HFFc6 (cell line): ENCODE results near the gene ACOT4. TPM values are rescaled to one million over a fixed set of nuclear protein-coding genes. Genes with fewer than 3 reads are reported as not detected.

ENCODE experiments used
- DNase-seq: peaks from one replicate; pipeline ENCODE4 v3.0.0-alpha.2; 2018
- H3K27ac Mint-ChIP-seq: 2 replicates; pipeline ENCODE4 v1.8.0; 2020; ENCODE audit warnings: mild to moderate bottlenecking, mixed read lengths
- H3K27me3 Mint-ChIP-seq: 2 replicates; pipeline ENCODE4 v1.8.0; 2021; ENCODE audit warnings: mild to moderate bottlenecking, moderate library complexity, mixed read lengths; ENCODE audit not compliant: insufficient read depth
- H3K36me3 Mint-ChIP-seq: 2 replicates; pipeline ENCODE4 v1.8.0; 2021; ENCODE audit warnings: low read depth, mixed read lengths
- H3K4me1 Mint-ChIP-seq: 2 replicates; pipeline ENCODE4 v1.8.0; 2020; ENCODE audit warnings: low read depth, mixed read lengths
- H3K4me3 Mint-ChIP-seq: 2 replicates; pipeline ENCODE4 v1.8.0; 2020; ENCODE audit warnings: mild to moderate bottlenecking, moderate library complexity, mixed read lengths
- H3K9me3 Mint-ChIP-seq: 2 replicates; pipeline ENCODE4 v1.8.0; 2020; ENCODE audit warnings: mild to moderate bottlenecking, mixed read lengths
- CTCF ChIP-seq: fragments of 200-600 bp; sonication (generic); IDR thresholded peaks from 2 replicates; pipeline ENCODE4 v1.5.0; 2021; ENCODE audit warnings: antibody characterized with exemption, mild to moderate bottlenecking
- total RNA-seq, 6 experiments: library from RNA; stranded (reverse); fragmentation: NEBNext Ultra II Directional; extraction: Animal tissue kit (Norgen Biotek cat#: 25700); gene quantifications; 2 replicates in 1 of 6; 3 replicates in 5 of 6; pipeline ENCODE4 v1.2.3, GENCODE V29; 2021

ACOT4 gene
- total RNA-seq, 6 experiments from 2014 or later = not detected

GRCh38 chr14:73612339-73613045 lies 20.8 kb downstream of the ACOT4 start, which contains the start of gene ACOT6:
Gene ACOT6 (plus strand): TSS chr14:73612517. CDS start chr14:73612572, 55 bp downstream.
- H3K4me1 Mint-ChIP-seq = no peaks in the 10 kb centered on the region; the same call in 1 of the 2 replicates
- H3K9me3 Mint-ChIP-seq = peaks cover 5% of the 10 kb centered on the region
- H3K27ac Mint-ChIP-seq = no peak within 1 kb of the TSS
- H3K36me3 Mint-ChIP-seq = no peaks in the 10 kb centered on the region; the same call in 1 of the 2 replicates
- TF ChIP-seq CTCF = no peak
- peaks cover 13% of the 10 kb centered on the region for H3K27me3 Mint-ChIP-seq
- H3K4me3 Mint-ChIP-seq = peak within 1 kb of the TSS; percentile 86
- DNase-seq = peak; percentile 26

- no peak for DNase-seq
- TF ChIP-seq CTCF = no peak
- peaks cover 5% of the 10 kb centered on the region for H3K9me3 Mint-ChIP-seq
- no peak overlapping the region for H3K27ac Mint-ChIP-seq
- peaks cover 12% of the 10 kb centered on the region for H3K27me3 Mint-ChIP-seq
- H3K4me1 Mint-ChIP-seq = no peaks in the 10 kb centered on the region; the same call in 1 of the 2 replicates
- peak overlapping the region; percentile 86 for H3K4me3 Mint-ChIP-seq
- no peaks in the 10 kb centered on the region; the same call in 1 of the 2 replicates for H3K36me3 Mint-ChIP-seq
These were observed 21.3 kb downstream of the ACOT4 start for GRCh38 chr14:73613046-73613383.

- no peak overlapping the region for H3K27ac Mint-ChIP-seq
- peaks cover 7% of the 10 kb centered on the region for H3K27me3 Mint-ChIP-seq
- H3K9me3 Mint-ChIP-seq = peaks cover 5% of the 10 kb centered on the region; the same call in 1 of the 2 replicates
- H3K36me3 Mint-ChIP-seq = no peaks in the 10 kb centered on the region; the same call in 1 of the 2 replicates
- no peak for TF ChIP-seq CTCF
- no peak for DNase-seq
- peak overlapping the region; percentile 86; the same call in 1 of the 2 replicates for H3K4me3 Mint-ChIP-seq
- no peaks in the 10 kb centered on the region; the same call in 1 of the 2 replicates for H3K4me1 Mint-ChIP-seq
These were observed 21.8 kb downstream of the ACOT4 start for GRCh38 chr14:73613419-73613963.

- no peak for TF ChIP-seq CTCF
- no peaks in the 10 kb centered on the region for H3K9me3 Mint-ChIP-seq
- no peak overlapping the region for H3K4me3 Mint-ChIP-seq
- H3K27me3 Mint-ChIP-seq = peaks cover 15% of the 10 kb centered on the region
- H3K27ac Mint-ChIP-seq = no peak overlapping the region
- no peaks in the 10 kb centered on the region for H3K36me3 Mint-ChIP-seq
- H3K4me1 Mint-ChIP-seq = no peaks in the 10 kb centered on the region; the same call in 1 of the 2 replicates
- DNase-seq = no peak
These were observed 25.2 kb downstream of the ACOT4 start for GRCh38 chr14:73616831-73617230.

GRCh38 chr14:73619524-73619923 lies 27.9 kb downstream of the ACOT4 start:
- H3K9me3 Mint-ChIP-seq = no peaks in the 10 kb centered on the region
- no peak overlapping the region for H3K4me3 Mint-ChIP-seq
- DNase-seq = no peak
- H3K27ac Mint-ChIP-seq = no peak overlapping the region
- H3K4me1 Mint-ChIP-seq = no peaks in the 10 kb centered on the region
- no peak for TF ChIP-seq CTCF
- H3K27me3 Mint-ChIP-seq = peaks cover 17% of the 10 kb centered on the region
- H3K36me3 Mint-ChIP-seq = no peaks in the 10 kb centered on the region
